GM21390 (cell line): ENCODE data around the gene ZBTB46.

Source experiments
- ATAC-seq: cut with Tn5 transposase; IDR thresholded peaks from one replicate; pipeline ENCODE4 v1.9.1; 2021; ENCODE audit not compliant: unreplicated experiment

The ZBTB46 gene

DNA sequence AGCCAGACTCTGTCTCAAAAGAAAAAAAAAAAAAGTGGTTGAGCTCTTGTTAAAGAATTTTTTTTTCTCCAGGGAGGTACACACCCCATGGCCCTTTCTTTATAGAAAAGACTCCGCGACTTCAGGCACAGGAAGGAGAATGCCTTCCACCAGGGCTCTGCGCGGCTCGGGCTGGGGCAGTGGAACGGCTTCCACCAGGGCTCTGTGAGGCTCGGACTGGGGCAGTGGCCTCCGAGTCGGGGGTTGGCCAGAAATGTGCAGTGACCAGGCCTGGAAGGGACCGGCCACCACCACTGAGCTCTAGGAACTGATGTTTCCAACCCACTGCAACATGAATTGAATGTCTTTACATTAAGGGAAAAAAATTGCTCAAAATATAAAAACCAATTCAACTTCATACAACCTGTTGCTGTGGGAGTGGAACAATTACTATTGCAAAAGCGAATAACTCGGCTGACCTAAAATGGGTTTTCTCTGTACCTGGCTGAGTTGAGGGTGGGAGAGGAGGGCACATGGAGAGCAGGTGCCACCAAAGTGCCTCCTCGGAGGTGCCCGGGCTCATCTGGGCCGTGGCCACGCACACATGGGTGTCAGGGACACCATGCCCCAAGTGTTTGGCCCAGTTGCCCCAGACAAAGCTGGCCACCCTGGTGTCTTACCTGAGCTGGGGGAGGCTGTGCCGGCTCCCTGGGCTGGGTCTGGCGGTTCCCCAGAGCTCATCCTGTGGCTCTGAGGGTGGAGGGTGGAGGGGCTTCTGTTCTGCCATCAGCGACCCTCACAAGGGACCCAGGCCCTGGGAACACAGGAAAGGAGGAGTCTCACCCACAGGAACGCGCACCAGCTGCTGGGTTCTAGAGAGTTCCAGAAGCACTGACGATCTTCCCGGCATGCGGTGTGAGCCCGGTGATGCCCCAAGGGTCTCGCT is 62.2 kb downstream of the ZBTB46 start:
- no peak for ATAC-seq

DNA sequence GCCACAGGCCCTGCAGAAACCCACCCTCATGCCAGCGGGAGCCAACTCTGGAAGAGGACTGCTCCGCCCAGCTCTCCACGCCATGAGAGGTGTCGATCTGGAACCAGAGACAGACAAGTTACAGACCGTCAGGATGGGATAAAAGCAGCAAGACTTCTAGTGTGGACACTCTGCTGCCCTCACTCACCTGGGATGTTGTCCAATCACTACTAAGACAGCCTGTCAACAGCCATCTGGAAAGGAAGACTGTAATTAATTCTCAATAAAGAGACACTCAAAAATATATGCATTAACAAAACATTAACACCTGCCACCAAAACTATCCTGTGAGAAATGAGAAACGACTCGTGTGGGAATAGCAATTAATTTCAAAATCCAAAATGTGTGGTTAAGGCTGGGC is 63.2 kb downstream of the ZBTB46 start:
- no peak for ATAC-seq

DNA sequence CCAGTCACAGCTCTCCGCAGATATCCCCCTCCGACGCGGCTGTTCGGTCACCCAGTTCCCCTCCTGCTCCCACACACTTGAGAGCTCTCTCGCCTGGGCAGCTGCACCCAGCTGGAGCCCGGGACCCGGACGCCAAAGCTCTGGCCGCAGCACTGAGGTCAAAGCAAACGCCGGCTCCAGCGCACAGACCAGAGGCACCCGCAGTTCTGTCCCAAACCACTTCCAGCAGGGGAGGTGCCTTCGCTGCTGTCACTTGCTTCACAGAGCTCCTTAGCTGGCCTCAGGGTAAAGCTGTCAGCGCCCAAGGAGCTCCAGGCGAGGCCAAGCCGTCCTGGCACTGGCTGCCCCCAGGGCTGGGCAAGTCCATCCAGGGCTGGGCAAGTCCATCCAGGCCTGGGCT is 63.6 kb downstream of the ZBTB46 start:
- ATAC-seq, result no peak

DNA sequence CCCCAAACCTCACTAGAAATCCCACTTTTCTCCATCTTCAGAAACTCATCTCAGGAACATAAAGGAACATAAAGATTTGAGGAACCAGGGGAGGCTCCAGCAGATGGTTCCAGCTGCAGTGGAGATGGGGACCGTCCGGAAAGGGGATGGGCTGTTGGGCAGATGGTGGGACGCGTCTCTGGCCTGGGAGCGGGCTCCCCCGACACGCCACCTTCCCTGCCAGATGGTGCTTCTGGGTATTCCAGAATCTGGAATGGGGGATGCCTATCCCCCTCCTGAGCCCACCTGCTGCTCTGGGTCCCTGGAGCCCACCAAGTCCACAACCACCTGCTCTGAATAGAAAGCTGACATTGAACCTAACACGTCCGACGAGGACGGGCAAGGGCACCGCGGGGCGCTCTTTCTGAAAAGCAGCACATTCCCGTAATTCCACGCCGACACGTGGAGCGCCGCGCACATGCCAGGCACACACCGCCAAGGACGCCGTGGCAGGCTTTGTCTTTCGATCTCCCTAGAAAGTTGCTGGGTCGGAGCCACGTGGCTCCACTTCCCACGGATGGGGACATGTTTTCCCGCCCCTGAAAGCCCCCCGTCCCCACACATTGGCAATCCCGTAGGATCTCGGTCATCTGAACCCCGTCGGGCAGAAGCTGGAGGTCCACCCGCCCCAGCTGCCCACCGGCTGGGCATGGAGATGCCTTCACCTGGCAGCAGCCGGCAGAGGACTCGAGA is 64.2 kb downstream of the ZBTB46 start:
- no peak for ATAC-seq

DNA sequence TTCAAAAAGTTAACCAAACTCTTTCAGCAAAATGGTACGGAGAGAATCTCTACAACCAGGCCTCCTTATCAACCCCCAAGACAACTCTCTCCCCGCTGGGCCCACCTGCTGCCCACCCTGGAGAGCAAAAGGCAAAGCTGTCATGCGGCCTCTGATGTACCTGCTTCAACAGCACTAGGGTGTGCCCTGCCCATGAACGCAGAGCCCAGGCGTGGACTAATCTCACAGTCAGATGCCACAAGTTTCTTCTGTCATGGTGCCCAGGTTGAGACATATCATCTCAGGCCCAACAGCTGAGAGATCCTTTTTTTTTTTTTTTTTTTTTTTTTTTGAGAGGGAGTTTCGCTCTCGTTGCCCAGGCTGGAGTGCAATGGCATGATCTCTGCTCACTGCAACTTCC is 65.2 kb downstream of the ZBTB46 start:
- no peak for ATAC-seq

DNA sequence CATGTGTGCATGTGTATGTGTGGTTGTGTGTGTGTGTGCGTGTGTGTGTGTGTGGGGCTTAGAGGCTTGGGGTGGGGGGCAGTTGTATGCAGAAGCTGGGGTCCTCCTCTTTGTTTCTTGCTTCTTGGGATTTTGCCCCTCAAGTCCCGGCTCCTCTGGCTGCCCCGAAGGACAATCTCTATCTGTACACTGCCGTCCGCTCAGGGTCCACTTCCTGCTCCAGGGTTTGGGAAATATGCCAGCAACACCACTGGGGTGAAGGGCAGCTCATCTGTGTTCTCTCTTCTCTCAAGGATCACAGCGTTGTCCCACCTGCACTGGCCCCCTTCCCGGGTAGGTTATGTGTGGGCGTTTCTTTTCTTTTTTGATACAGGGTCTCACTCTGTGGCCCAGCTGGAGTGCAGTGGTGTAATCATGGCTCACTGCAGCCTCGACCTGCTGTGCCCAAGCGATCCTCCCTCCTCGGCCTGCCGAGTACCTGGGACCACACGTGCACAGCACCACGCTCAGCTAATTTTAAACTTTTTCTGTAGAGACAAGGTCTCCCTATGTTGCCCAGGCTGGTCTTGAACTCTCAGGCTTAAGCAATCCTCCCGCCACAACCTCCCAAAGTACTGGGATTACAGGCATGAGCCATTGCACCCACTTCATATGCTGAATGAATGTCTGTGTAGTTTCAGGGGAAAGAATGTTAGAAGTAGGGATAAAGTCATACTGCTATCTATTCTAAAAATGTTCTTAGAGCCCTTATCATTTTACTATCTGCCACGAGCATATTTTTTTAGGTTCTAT is 65.8 kb downstream of the ZBTB46 start:
- no peak for ATAC-seq

DNA sequence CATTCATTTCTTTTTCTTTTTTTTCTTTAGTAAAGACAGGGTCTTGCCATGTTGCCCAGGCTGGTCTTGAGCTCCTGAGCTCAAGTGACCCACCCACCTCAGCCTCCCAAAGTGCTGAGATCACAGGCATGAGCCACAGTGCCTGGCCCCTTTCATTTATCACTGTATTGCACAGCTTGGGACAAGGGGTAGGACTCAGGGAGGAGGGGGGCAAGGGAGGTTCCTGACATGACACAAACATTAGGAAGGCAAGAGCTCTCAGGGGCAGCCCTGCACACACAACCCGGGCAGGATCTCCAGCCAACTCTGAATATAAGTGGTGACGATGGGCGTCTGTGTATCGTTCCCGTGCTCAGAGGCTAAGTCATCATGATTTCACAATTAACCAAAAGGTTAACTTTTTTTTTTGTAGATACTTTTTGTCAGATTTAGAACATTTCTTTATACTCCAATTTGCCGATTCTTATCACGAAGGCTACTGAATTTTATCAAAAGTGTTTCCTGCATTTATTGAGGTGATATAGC is 71.6 kb downstream of the ZBTB46 start:
- no peak for ATAC-seq

DNA sequence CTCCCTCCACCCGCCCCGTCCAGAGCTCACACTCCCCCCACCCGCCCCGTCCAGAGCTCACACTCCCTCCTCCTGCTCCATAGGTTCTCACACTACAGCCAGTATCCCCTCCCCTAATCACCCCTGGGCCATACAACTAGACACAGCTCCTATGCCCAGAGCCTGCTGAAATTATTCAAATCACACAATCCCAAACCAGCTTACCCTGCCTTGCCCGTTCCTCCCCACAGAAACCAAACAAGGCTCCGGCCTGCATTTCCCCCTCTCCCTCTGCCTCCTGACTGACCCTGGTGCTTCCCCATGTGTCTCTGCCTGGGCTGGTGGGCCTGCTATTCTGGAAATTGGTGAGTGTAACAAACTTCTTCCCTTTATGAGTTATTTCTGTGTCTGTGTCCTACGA is 72.9 kb downstream of the ZBTB46 start:
- ATAC-seq, result no peak

DNA sequence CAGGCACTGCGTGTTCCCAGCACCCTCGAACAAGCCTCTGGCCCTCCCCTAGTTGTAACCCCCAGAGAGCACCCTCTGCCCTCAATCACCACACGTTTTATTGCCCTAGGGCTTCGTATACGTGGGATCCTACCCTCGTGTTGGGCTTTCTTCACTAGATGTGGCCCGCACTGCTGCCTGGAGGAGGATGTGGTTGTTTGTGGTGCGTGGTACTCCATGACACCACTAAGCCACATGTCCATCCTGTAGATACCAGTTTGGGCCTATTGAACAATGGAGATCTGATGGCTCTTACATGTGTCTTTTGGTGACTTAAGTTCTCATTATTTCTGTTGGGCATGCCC is 74.4 kb downstream of the ZBTB46 start:
- ATAC-seq, result no peak

DNA sequence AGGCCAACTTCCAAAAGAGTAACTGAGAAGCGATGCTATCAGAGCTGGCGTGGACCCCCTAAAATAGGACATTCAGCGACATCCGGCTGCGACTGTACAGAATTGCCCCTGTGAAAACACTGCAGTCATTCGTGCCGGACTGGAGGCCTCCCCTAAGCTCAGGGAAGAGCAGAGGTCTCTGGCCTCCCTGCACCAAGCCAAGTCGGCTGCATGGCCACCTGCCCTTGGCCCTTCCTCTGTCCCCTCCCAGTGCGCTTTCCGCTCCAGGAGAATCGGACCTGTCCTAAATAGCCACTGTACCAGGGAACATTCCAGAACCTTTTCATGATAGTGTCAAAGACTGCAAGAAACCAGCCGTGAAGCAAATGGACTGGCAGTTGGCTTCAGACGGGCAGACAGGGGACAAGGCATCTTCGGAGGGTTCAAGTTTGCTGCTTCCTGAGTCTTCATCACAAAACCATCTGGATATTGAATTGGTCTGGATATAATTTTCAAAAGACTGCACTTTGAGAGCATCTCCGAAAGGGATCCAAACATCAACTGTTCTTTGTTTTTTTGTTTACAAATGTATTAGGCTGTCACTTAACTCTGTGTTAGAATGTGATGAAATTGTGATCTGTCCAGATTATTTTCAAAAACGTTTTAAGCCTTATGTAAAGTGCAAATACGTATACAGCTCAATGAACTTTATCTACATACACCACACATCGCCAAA is 75.0 kb downstream of the ZBTB46 start:
- ATAC-seq, result no peak

DNA sequence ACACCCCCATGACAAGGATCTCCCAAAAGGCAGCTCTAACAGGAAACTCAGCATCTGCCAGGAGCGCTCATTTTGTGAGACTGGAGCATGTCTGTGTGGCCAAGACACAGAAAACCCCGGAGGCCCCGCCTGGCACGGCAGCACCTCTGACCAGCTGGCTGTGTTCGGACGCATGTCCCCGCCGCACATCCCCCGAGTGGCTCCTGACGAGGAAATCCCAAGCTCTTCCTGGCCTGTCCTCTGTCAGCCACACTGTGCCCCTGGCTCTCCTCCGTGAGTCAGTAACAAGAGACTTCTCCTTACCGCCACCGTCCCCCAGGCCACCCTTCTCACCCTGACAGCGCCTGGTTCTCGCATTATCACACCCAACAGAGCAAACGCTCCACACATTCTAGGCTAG is 77.1 kb downstream of the ZBTB46 start:
- ATAC-seq, result no peak

DNA sequence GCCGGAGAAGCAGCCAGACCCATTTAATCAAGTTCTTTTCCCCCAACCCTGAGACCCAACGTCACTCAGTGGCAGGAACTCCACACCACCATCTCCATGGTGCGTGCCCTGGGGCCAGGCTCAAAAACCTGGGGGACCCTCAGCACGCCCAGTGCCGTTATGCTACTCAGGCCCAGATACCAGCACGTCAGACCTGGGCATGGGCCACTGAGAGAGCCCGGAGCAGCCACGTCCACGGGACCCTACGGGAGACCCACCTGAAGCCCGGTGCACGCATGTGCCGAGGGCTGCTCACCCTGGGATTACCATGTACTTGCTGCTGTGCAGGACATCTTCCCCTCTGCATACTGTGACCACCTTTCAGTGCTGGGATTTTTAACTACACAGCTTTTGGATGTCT is 77.7 kb downstream of the ZBTB46 start:
- ATAC-seq, result no peak

DNA sequence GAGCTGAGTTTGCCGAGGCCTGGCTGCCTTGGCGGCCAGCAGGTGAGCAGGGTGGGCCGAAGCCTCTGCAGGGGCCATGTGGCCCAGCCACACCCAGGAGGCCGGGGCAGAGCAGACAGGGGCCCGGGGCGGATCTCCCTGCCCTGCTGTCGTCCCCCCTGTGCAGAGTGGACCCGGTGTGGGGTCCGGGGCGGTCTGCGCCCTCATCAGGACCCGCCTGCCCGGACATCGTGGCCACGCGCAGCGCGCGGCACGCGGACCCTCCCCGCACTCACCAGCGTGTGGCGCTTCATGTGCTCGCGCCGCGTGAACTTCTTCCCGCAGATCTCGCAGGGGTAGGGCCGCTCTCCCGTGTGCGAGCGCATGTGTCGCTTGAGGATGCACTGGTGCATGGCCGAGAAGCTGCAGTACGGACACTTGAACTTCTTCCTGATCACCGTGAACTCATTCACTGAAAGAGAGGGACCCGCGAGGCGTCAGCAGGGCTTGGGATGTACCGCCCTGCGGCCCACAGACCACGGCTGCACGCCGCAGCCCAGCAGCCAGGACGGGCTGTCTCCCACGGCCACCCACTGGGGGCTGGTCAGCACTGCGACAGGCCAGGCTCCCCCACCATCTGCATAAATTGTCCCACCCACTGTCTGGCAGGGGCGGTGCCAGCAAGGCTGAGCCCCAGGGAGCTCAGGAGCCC is 78.5 kb downstream of the ZBTB46 start:
- ATAC-seq, result no peak

DNA sequence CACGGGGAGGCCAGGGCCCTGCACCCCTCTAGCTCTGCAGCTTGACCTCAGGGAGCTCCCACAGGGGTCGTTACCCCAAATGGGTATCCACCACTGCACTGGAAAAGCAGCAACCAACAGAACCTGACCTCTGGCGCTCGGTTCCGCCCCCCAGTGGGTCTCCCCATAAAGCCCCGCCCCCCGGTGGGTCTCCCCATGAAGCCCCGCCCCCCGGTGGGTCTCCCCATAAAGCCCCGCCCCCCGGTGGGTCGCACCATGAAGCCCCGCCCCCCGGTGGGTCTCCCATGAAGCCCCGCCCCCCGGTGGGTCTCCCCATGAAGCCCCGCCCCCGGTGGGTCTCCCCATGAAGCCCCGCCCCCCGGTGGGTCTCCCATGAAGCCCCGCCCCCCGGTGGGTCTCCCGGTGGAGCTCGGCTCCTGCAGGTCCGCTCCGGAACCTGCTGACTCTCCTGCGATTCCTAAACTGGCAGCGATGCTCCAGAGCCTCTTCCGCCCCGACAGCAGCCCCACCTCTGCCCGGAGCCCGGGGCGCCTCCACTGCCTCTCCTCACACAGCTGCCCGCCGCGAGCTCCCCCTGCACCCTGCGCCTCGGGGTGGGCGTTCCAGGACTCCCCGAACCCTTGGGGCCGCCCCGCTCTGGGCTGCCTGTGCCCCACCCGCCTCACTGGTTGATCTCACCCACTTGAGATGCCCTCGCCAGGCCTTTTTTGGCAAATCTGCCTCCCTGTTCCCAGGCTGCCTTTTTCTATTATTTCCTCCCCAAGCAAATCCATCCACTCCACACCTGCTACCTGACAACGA is 79.4 kb downstream of the ZBTB46 start:
- no peak for ATAC-seq

DNA sequence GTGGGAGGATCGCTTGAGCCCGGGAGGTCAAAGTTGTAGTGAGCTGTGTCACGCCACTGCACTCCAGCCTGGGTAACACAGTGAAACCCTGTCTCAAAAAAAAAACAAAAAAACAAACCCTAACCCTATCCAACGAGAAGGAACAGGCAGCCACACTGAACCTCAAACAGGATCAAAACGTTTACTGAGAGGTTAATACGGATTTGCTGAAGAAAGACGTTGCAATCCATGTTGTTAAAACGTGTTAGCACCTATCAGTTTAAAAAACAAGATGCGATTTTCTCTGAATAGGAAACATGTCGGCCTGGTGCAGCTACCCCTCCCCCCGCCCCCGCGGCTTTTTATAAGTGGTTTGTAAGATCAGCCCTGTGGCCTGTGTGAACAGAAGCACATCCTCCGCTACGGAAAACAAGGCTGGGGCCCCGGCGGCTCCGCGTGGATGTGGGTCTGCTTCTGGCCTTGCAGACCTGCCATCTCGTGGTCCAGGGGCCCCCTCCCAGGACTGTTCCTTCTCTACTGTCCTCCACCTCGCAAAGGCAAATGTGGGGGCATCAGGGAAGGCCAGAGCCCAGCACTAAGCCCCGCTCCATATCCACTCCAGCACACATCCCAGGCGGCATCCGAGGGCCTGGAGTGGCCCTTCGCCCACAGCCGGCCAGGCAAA is 80.1 kb downstream of the ZBTB46 start:
- no peak for ATAC-seq

DNA sequence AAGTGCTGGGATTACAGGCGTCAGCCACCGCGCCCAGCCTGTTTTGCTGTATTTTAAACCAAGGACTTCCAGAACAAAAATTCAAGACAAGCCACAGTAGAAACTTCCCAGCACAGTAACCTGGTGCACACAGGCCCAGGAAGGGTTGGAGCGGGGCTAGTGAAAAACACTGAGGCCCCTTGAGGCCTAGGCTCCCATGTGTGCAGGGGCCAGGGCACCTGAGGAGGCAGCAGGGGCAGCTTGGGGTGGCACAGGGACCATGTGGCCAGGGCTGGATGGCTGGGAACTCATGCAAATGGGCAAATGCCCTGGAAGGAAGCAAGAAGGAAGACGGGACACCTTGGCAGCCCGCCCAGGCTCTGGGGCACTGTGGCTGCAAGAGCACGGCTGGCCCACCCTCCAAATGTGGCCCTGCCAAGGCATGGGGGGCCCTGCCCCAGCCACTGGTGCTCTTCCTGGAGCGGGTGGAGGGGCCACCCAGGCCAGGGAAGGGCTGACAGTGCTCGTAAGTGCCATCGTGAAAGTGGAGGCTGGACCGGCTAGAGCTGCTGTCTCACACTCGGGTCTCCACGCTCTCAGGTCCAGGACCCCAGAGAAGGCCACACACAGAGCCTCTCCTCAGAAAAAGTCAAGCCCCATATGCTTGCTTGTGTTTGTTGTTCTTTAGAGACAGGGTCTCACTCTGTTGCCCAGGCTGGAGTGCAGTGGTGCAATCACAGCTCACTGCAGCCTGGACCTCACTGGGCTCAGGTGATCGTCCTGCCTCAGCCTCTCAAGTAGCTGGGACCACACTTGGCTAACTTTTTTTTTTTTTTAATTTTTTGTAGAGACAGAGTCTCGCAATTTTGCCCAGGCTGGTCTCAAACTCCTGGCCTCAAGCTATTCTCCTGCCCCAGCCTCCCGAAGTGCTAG is 81.2 kb downstream of the ZBTB46 start:
- no peak for ATAC-seq

DNA sequence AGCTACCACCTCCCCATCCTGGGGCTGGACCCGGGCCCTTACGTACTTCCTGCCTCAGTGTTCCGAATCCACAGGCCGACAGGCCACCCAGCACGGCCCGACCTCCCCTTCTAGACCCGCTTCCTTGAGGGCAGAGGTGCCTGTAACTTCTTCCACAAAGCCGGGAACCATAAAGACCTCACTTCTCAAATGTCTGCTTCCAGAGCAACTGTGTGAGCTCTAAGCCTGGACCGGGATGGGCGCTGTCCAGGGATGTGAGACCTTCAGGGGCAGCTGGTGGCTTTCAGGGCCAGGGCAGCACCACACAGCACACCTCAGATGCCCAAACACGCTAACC is 82.2 kb downstream of the ZBTB46 start:
- no peak for ATAC-seq
